ENCODE data around the gene TMTC1.

The TMTC1 gene

GRCh38 chr12:29783773-29784666 is at the start of gene TMTC1:
TMTC1 (minus strand) TSS chr12:29783942; CDS start chr12:29783751, 191 bp downstream.
- no peak within 1 kb of the TSS for H3K27ac ChIP-seq (ENCODE audit: low read depth, low read length, poor library complexity, severe bottlenecking)
- no peak within 1 kb of the TSS for H3K4me2 ChIP-seq (ENCODE audit: low read length)
- no peaks in the 10 kb centered on the region for H3K27me3 ChIP-seq (ENCODE audit: insufficient read depth, low read length)
- H2AFZ ChIP-seq (ENCODE audit: low read length), result no peak within 1 kb of the TSS
- H3K4me1 ChIP-seq (ENCODE audit: insufficient read depth, low read length, severe bottlenecking), result no peaks in the 10 kb centered on the region
- no peaks in the 10 kb centered on the region for H3K79me2 ChIP-seq (ENCODE audit: insufficient read depth, low read length)
- H3K9me2 ChIP-seq (ENCODE audit: low read depth, low read length), result no peaks in the 10 kb centered on the region
- TF ChIP-seq EZH2 (IDR thresholded peaks at IDR 0.05; ENCODE audit: borderline replicate concordance, low read length) (no peak), CTCF (IDR thresholded peaks at IDR 0.05; ENCODE audit: low read length) (no peak)
- no peaks in the 10 kb centered on the region for H3K36me3 ChIP-seq (ENCODE audit: insufficient read depth, low read length)
- no peak within 1 kb of the TSS for H3K9ac ChIP-seq (ENCODE audit: low read length)
- no peaks in the 10 kb centered on the region for H3K9me3 ChIP-seq (ENCODE audit: low read length)
- no peaks in the 10 kb centered on the region for H4K20me1 ChIP-seq (ENCODE audit: insufficient read depth, low read length)
- no peaks in the 10 kb centered on the region for H3F3A ChIP-seq (ENCODE audit: insufficient read depth, low read length)
- no peak within 1 kb of the TSS for H3K4me3 ChIP-seq (ENCODE audit: low read depth, low read length, poor library complexity, severe bottlenecking)

GRCh38 chr12:29831173-29831572 is 47.4 kb upstream of the TMTC1 start:
- Histone ChIP-seq H3K4me1 (ENCODE audit: insufficient read depth, low read length, severe bottlenecking) (no peaks in the 10 kb centered on the region), H3K4me3 (ENCODE audit: low read depth, low read length, poor library complexity, severe bottlenecking) (no peak overlapping the region), H3K9me3 (ENCODE audit: low read length) (no peaks in the 10 kb centered on the region), H3K9ac (ENCODE audit: low read length) (no peak overlapping the region), H3K27me3 (ENCODE audit: insufficient read depth, low read length) (no peaks in the 10 kb centered on the region), H3K79me2 (ENCODE audit: insufficient read depth, low read length) (no peaks in the 10 kb centered on the region), H4K20me1 (ENCODE audit: insufficient read depth, low read length) (no peaks in the 10 kb centered on the region), H3K9me2 (ENCODE audit: low read depth, low read length) (no peaks in the 10 kb centered on the region), H3K36me3 (ENCODE audit: insufficient read depth, low read length) (no peaks in the 10 kb centered on the region), H3K4me2 (ENCODE audit: low read length) (no peak overlapping the region), H3K27ac (ENCODE audit: low read depth, low read length, poor library complexity, severe bottlenecking) (no peak overlapping the region), H2AFZ (ENCODE audit: low read length) (no peak overlapping the region), H3F3A (ENCODE audit: insufficient read depth, low read length) (no peaks in the 10 kb centered on the region)
- no peak for TF ChIP-seq EZH2 (IDR thresholded peaks at IDR 0.05; ENCODE audit: borderline replicate concordance, low read length)
- no peak for TF ChIP-seq CTCF (IDR thresholded peaks at IDR 0.05; ENCODE audit: low read length)

- no peak overlapping the region for H3K27ac ChIP-seq (ENCODE audit: low read depth, low read length, poor library complexity, severe bottlenecking)
- no peak overlapping the region for H3K4me3 ChIP-seq (ENCODE audit: low read depth, low read length, poor library complexity, severe bottlenecking)
- H3K36me3 ChIP-seq (ENCODE audit: insufficient read depth, low read length), result no peaks in the 10 kb centered on the region
- no peaks in the 10 kb centered on the region for H4K20me1 ChIP-seq (ENCODE audit: insufficient read depth, low read length)
- H3K4me1 ChIP-seq (ENCODE audit: insufficient read depth, low read length, severe bottlenecking), result no peaks in the 10 kb centered on the region
- no peak overlapping the region for H3K9ac ChIP-seq (ENCODE audit: low read length)
- no peaks in the 10 kb centered on the region for H3F3A ChIP-seq (ENCODE audit: insufficient read depth, low read length)
- H3K9me2 ChIP-seq (ENCODE audit: low read depth, low read length), result no peaks in the 10 kb centered on the region
- no peak overlapping the region for H2AFZ ChIP-seq (ENCODE audit: low read length)
- TF ChIP-seq CTCF (IDR thresholded peaks at IDR 0.05; ENCODE audit: low read length) (no peak), EZH2 (IDR thresholded peaks at IDR 0.05; ENCODE audit: borderline replicate concordance, low read length) (no peak)
- H3K4me2 ChIP-seq (ENCODE audit: low read length), result no peak overlapping the region
- H3K27me3 ChIP-seq (ENCODE audit: insufficient read depth, low read length), result no peaks in the 10 kb centered on the region
- H3K9me3 ChIP-seq (ENCODE audit: low read length), result no peaks in the 10 kb centered on the region
- H3K79me2 ChIP-seq (ENCODE audit: insufficient read depth, low read length), result no peaks in the 10 kb centered on the region
Measured at GRCh38 chr12:29830391-29830790, 46.6 kb upstream of the TMTC1 start.

Data from OCI-LY1 (cell line).